Kidney (tissue), 14 donors: ENCODE results near the gene TRAF1. TPM values are rescaled to one million over a fixed set of nuclear protein-coding genes. Genes with fewer than 3 reads are reported as not detected.

ENCODE experiments used
- DNase-seq, 5 donors: peaks; one replicate each; pipeline ENCODE4 v3.0.0-alpha.2; 2013 to 2020
- FAIRE-seq: peaks from 2 replicates; lab custom pipeline; 2012; peaks lifted over from hg19 to GRCh38; lab: Jason Lieb, UNC
- H3K27ac ChIP-seq, 2 donors: one replicate each; pipeline ENCODE4 v1.7.0; 2013; ENCODE audit warnings: low read depth in 2 of 2, low read length in 2 of 2, inconsistent platforms in 1 of 2
- H3K27me3 ChIP-seq: one replicate; pipeline ENCODE4 v1.7.1; 2013; ENCODE audit warnings: low read length, inconsistent platforms; ENCODE audit not compliant: control insufficient read depth, insufficient read depth
- H3K36me3 ChIP-seq, 3 donors: one replicate each; pipeline versions ENCODE4 v1.7.0 to v1.7.1; 2013; ENCODE audit warnings: low read length in 3 of 3, control low read depth in 1 of 3, inconsistent platforms in 1 of 3; ENCODE audit not compliant: insufficient read depth in 3 of 3, control insufficient read depth in 2 of 3
- H3K4me1 ChIP-seq, 3 donors: one replicate each; pipeline versions ENCODE4 v1.7.0 to v1.7.1; 2013; ENCODE audit warnings: low read length in 3 of 3, inconsistent platforms in 1 of 3, low read depth in 1 of 3; ENCODE audit not compliant: control insufficient read depth in 2 of 3, insufficient read depth in 2 of 3
- H3K4me3 ChIP-seq, 3 donors: one replicate each; pipeline versions ENCODE4 v1.7.0 to v1.8.1; 2013; ENCODE audit warnings: low read length in 3 of 3, control low read depth in 1 of 3, inconsistent platforms in 1 of 3
- H3K9ac ChIP-seq, 3 donors: one replicate each; pipeline versions ENCODE4 v1.7.0 to v1.7.1; 2013; ENCODE audit warnings: low read length in 3 of 3, control low read depth in 1 of 3, inconsistent platforms in 1 of 3
- H3K9me3 ChIP-seq, 3 donors: one replicate each; pipeline versions ENCODE4 v1.7.0 to v1.7.1; 2013; ENCODE audit warnings: low read length in 3 of 3, control low read depth in 1 of 3, inconsistent platforms in 1 of 3; ENCODE audit not compliant: control insufficient read depth in 2 of 3, insufficient read depth in 1 of 3
- CTCF ChIP-seq: IDR thresholded peaks from 3 replicates; pipeline ENCODE4 v1.5.1; 2012; ENCODE audit warnings: mild to moderate bottlenecking, moderate library complexity, borderline replicate concordance; ENCODE audit not compliant: insufficient read depth; ENCODE audit errors: extremely low read depth
- intact Hi-C: fragments of 100-400 bp; cut with DNase I; formaldehyde crosslinking; loops from one replicate; pipeline ENCODE4 v1.11.1; 2022
- polyA plus RNA-seq: library from polyadenylated mRNA; stranded (reverse); fragments of 350-450 nt; fragmentation: Illumina TruSeq; extraction: RNeasy Lipid Tissue Mini Kit (QIAGEN cat#74804); gene quantifications from one replicate; pipeline ENCODE4 v1.2.3, GENCODE V29; 2014; ENCODE audit warnings: low read depth, low replicate concordance; ENCODE audit not compliant: insufficient read depth
- total RNA-seq: library from RNA; stranded (reverse); fragmentation: NEBNext Ultra II Directional; extraction: Animal tissue kit (Norgen Biotek cat#: 25700); gene quantifications from one replicate; pipeline ENCODE4 v1.2.1, GENCODE V29; 2021
- donor health status: control.
- donor health status: control.
- donor health status: control.
- donor health status: control.
- donor health status: control.
- donor health status: DM: yes; HTN: yes; CAD: no.
- donor health status: Normal renal cell carcinoma (clear cell type).

TRAF1 gene
- total and polyA plus RNA-seq, 2 donors from 2014 or later: 3.1 to 10.9 TPM

- H3K9ac ChIP-seq: no peak overlapping the region
- no peaks in the 10 kb centered on the region for H3K27me3 ChIP-seq
- FAIRE-seq (no peak), DNase-seq (peak in 2 of 5 donors; percentile 67 to 83)
- no peaks in the 10 kb centered on the region for H3K9me3 ChIP-seq
- no peak overlapping the region for H3K27ac ChIP-seq
- H3K4me1 ChIP-seq: peaks cover 0 to 4% (median 3%) of the 10 kb centered on the region in 3 donors
- no peak overlapping the region for H3K4me3 ChIP-seq
- H3K36me3 ChIP-seq: no peaks in the 10 kb centered on the region
- TF ChIP-seq CTCF: no peak
- intact Hi-C loops: no loop called here
Measured at GRCh38 chr9:120869726-120870125, 56.9 kb downstream of the TRAF1 start.

GRCh38 chr9:120869360-120869687 lies 57.3 kb downstream of the TRAF1 start:
- no peak for TF ChIP-seq CTCF
- Histone ChIP-seq H3K9me3 (no peaks in the 10 kb centered on the region), H3K27ac (peak overlapping the region; percentile 82 to 86), H3K36me3 (no peaks in the 10 kb centered on the region), H3K9ac (peak overlapping the region in 2 of 3 donors; percentile 41 to 59), H3K27me3 (no peaks in the 10 kb centered on the region), H3K4me1 (peaks cover 0 to 4% (median 3%) of the 10 kb centered on the region in 3 donors), H3K4me3 (peak overlapping the region; percentile 54 to 66 (median 63))
- FAIRE-seq (no peak), DNase-seq (no peak)
- intact Hi-C loops: no loop called here

GRCh38 chr9:120868676-120869359 lies 57.8 kb downstream of the TRAF1 start:
- intact Hi-C loops: no loop called here
- Histone ChIP-seq H3K4me1 (peaks cover 0 to 4% (median 3%) of the 10 kb centered on the region in 3 donors), H3K9me3 (no peaks in the 10 kb centered on the region), H3K27me3 (no peaks in the 10 kb centered on the region), H3K27ac (peak overlapping the region; percentile 82 to 86), H3K9ac (peak overlapping the region in 2 of 3 donors; percentile 41 to 59), H3K36me3 (no peaks in the 10 kb centered on the region), H3K4me3 (peak overlapping the region; percentile 54 to 66 (median 65))
- DNase-seq (peak; percentile 94 to 99 (median 97)), FAIRE-seq (no peak)
- TF ChIP-seq CTCF: peak; percentile 27

- intact Hi-C loops: no loop called here
- Histone ChIP-seq H3K4me3 (peak overlapping the region; percentile 49 to 65 (median 59)), H3K27me3 (no peaks in the 10 kb centered on the region), H3K36me3 (no peaks in the 10 kb centered on the region), H3K9ac (peak overlapping the region in 1 of 3 donors; percentile 28), H3K27ac (peak overlapping the region; percentile 57 to 75), H3K9me3 (no peaks in the 10 kb centered on the region), H3K4me1 (peaks cover 0 to 4% (median 3%) of the 10 kb centered on the region in 3 donors)
- DNase-seq (no peak), FAIRE-seq (no peak)
- TF ChIP-seq CTCF: no peak
Measured at GRCh38 chr9:120868339-120868675, 58.3 kb downstream of the TRAF1 start.
